NCI-H2227 (cell line): ENCODE measurements around the gene RUSF1.
"Not testable (repeated sequence)": the region's sequence is repeated elsewhere in the genome, so short reads cannot be mapped to it uniquely, and the experiment has no call there.

Experiments used
- DNase-seq: peaks from one replicate; lab custom pipeline; 2025; ENCODE audit not compliant: unreplicated experiment; lab: John Stamatoyannopoulos, UW

The RUSF1 gene

DNA sequence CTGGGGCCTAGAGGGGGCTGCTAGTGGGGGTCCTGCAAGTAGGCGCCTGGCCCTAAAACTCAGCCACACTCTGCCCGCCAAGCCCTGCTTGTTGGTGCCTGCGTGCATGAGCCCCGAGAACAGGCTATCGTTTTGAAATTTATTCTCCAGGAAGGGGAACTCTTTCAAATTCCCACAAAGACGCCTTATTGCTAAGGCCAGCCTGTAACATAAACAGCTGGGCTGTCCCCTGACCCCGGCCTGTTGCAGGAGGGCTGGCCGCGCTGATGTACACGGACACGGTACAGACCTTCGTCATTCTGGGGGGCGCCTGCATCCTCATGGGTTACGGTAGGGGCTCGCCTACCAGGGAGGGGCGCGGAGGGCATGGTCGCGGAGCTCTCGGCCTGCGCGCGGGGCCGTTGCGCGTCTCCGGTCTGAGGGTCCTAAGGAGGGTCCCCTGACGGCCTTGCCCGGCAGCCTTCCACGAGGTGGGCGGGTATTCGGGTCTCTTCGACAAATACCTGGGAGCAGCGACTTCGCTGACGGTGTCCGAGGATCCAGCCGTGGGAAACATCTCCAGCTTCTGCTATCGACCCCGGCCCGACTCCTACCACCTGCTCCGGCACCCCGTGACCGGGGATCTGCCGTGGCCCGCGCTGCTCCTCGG is 21.0 kb downstream of the RUSF1 start:
- no peak for DNase-seq

GRCh38 chr16:31486045-31486444 is 22.1 kb downstream of the RUSF1 start:
- DNase-seq = no peak

GRCh38 chr16:31485571-31485970 is 22.6 kb downstream of the RUSF1 start:
- DNase-seq = no peak

DNA sequence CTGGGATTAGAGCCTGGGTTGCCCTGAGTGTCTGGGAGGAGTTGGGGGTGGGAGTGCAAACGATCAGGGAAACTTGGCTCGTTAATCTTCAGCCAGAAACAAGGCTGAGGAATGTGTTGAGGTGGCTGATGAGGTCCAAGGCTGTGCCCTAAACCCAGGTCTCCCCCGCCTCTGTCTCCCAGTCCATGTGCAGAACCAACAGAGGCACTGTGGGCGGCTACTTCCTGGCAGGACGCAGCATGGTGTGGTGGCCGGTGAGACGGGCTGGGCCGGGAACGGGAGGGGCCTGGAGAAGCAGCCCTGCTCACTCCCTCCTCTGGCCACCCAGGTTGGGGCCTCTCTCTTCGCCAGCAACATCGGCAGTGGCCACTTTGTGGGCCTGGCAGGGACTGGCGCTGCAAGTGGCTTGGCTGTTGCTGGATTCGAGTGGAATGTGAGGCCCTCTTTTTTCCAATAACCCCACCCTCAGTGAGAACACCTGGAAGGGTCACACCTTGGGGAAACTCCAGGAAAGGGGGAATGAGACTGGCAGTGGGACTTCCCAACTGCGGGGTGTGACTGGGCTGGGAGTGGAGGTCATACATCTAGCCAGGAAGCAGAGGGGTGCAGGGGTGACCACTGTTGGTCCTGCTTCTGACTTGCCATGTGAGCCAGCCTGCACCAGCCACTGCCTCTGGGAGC is 23.6 kb downstream of the RUSF1 start:
- no peak for DNase-seq

- not testable (repeated sequence) for DNase-seq
These were observed 24.1 kb downstream of the RUSF1 start for GRCh38 chr16:31484048-31484447.

GRCh38 chr16:31483081-31483480 is 25.1 kb downstream of the RUSF1 start, which contains the start of gene SLC5A2:
Gene SLC5A2 (plus strand): TSS chr16:31483123. CDS start chr16:31483137, 14 bp downstream.
- DNase-seq = no peak

- DNase-seq = no peak
These were observed 27.2 kb downstream of the RUSF1 start for GRCh38 chr16:31480851-31481536.

- no peak for DNase-seq
These were observed 28.4 kb downstream of the RUSF1 start for GRCh38 chr16:31479751-31480150.

DNA sequence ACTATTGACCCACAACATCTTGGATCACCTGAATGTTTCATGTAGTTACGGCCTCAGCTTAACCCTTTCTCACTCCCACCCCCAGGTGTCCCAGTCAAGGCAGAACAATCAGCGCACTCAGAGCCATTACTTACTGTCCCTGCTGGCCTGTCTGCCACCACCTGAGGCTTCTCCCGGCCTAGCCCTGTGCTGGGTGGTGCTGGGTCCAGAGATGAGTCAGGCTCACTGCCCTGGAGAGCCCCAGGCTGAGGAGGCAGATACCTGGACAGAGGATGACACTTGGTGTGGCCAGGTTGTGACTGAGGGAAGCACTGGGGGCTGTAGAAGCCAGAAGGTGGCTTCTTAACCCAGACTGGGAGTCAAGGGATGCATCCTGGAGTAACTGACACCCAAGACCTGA is 29.2 kb downstream of the RUSF1 start:
- DNase-seq = no peak

GRCh38 chr16:31477220-31478216 is 30.7 kb downstream of the RUSF1 start:
- no peak for DNase-seq

DNA sequence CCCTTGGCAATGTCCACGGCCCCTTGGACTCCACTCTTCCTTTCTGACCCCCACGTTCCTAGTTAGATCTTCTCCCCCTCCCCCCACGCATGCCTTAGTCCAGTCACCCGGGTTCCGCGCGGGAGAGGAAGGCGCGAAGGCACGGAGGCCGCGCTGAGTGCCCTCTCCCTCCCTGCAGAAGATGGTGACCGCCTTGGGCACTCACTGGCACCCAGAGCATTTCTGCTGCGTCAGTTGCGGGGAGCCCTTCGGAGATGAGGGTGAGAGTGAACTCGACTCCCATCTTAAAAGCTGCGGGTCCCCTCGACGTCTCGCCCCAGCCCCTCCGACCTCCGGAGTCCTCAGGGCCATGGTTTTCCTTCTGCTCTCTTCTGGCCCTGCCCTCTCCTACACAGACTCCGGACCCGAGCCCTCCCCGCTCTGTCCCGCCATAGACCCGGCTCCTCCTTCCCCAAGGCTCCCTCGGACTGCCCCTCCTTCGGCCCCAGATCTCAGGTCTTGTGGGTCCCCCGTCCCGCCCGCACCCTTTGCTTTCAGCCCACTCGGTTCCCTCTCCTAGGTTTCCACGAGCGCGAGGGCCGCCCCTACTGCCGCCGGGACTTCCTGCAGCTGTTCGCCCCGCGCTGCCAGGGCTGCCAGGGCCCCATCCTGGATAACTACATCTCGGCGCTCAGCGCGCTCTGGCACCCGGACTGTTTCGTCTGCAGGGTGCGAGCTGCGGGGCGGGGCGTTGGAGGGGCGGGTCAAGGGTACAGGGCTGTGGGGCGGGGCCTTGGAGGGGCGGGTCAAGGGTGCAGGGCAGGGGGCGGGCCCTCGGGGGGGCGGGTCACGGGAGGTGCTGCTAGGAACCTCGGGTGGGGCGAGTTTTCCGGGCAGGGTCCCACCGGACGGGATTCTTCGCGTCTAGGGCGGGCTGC is 31.6 kb downstream of the RUSF1 start:
- DNase-seq = no peak

- DNase-seq = no peak
These were observed 32.3 kb downstream of the RUSF1 start for GRCh38 chr16:31475946-31476302.

GRCh38 chr16:31474773-31475738 is 33.1 kb downstream of the RUSF1 start:
- no peak for DNase-seq

GRCh38 chr16:31474173-31474714 is 33.9 kb downstream of the RUSF1 start:
- DNase-seq = no peak

- no peak for DNase-seq
These were observed 34.8 kb downstream of the RUSF1 start for GRCh38 chr16:31473264-31473984.

DNA sequence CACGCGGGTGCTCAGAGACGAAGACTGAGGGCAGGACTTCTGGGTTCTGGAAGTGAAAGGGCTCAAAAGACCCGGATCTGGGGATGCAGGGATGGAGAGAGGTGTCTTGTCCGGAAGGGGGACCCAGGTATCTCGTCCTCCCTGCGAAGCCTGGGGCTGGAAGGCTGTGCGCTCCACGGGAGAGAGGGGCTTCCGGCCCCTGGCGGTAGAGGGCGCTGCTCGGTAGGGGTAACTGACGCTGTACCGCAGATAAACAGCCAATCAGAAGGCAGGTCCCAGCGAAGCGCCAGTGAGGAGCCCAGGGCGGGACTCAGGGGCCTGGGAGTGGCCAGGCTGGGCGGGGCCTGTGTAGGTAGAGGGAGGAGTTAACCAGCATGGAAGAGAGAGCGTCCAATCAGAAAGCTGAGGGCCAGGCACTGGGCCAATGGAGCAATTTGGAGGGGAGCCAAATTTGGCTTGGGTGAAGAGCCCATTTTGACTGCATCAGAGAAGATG is 35.4 kb downstream of the RUSF1 start:
- peak; percentile 76 for DNase-seq

- peak; percentile 64 for DNase-seq
These were observed 36.1 kb downstream of the RUSF1 start, which contains the start of gene TGFB1I1 for GRCh38 chr16:31471875-31472708. Gene TGFB1I1 (plus strand): TSS chr16:31472152. CDS start chr16:31472189, 37 bp downstream.
